GM12865 (cell line): Measurements from ENCODE around the gene PDE4B.
"Not testable (repeated sequence)": the region's sequence is repeated elsewhere in the genome, so short reads cannot be mapped to it uniquely, and the experiment has no call there.

Source experiments
- DNase-seq: peaks from one replicate; pipeline ENCODE4 v3.0.0; 2010; ENCODE audit warnings: low read depth
- H3K4me3 ChIP-seq: 2 replicates; pipeline ENCODE4 v1.5.1; 2011; ENCODE audit warnings: mild to moderate bottlenecking, low read depth, low read length, control low read depth
- CTCF ChIP-seq: IDR thresholded peaks from 2 replicates; pipeline ENCODE4 v1.5.1; 2011; ENCODE audit warnings: low read length, control low read depth, low read depth, inconsistent platforms; ENCODE audit not compliant: insufficient read depth; ENCODE audit errors: missing control alignments

PDE4B gene

GRCh38 chr1:66124670-66125069, 332.0 kb downstream of the PDE4B start:
- TF ChIP-seq CTCF: no peak
- DNase-seq: no peak
- H3K4me3 ChIP-seq: no peak overlapping the region

- not testable (repeated sequence) for H3K4me3 ChIP-seq
- DNase-seq: peak; percentile 9
Observed at GRCh38 chr1:66128641-66129040, 335.9 kb downstream of the PDE4B start.

GRCh38 chr1:66132324-66132723, 339.6 kb downstream of the PDE4B start:
- no peak for DNase-seq
- TF ChIP-seq CTCF: no peak

GRCh38 chr1:66134004-66134403, 341.3 kb downstream of the PDE4B start:
- DNase-seq: no peak
- no peak overlapping the region for H3K4me3 ChIP-seq
- TF ChIP-seq CTCF: no peak

More at GRCh38 chr1:66132324-66132723, 339.6 kb downstream of the PDE4B start:
- H3K4me3 ChIP-seq: no peak overlapping the region

- DNase-seq: no peak
- H3K4me3 ChIP-seq: no peak overlapping the region
- TF ChIP-seq CTCF: no peak
Observed at GRCh38 chr1:66135161-66135560, 342.5 kb downstream of the PDE4B start.

- DNase-seq, H3K4me3 ChIP-seq: not testable (repeated sequence)
Observed at GRCh38 chr1:66136423-66136822, 343.7 kb downstream of the PDE4B start.

- H3K4me3 ChIP-seq: no peak overlapping the region
- no peak for TF ChIP-seq CTCF
- DNase-seq: no peak
Observed at GRCh38 chr1:66137235-66137634, 344.5 kb downstream of the PDE4B start.

- no peak for DNase-seq
- no peak for TF ChIP-seq CTCF
- H3K4me3 ChIP-seq: no peak overlapping the region
Observed at GRCh38 chr1:66138613-66139012, 345.9 kb downstream of the PDE4B start.
